Keratinocyte (primary cell): ENCODE measurements around the gene DIS3L2. TPM values are rescaled to one million over a fixed set of nuclear protein-coding genes. Genes with fewer than 3 reads are reported as not detected.

Source experiments
- DNase-seq: peaks from one replicate; pipeline ENCODE4 v3.0.0-alpha.2; 2011; ENCODE audit warnings: low read depth, missing footprints, low spot score
- FAIRE-seq: peaks from 2 replicates; lab custom pipeline; 2011; peaks lifted over from hg19 to GRCh38; lab: Jason Lieb, UNC
- H2AFZ ChIP-seq: 2 replicates; pipeline ENCODE4 v1.6.0; 2012; ENCODE audit warnings: low read length, control low read depth, inconsistent platforms; ENCODE audit not compliant: control insufficient read depth
- H3K27ac ChIP-seq: 2 replicates; pipeline ENCODE4 v1.5.1; 2011; ENCODE audit warnings: low read length; ENCODE audit not compliant: control insufficient read depth, insufficient read depth
- H3K27me3 ChIP-seq: 3 replicates; pipeline ENCODE4 v1.6.0; 2011; ENCODE audit warnings: low read length; ENCODE audit not compliant: control insufficient read depth, insufficient read depth; ENCODE audit errors: extremely low read depth
- H3K36me3 ChIP-seq, 2 experiments: 2 replicates in 1 of 2; 3 replicates in 1 of 2; pipeline ENCODE4 v1.5.1; 2011; ENCODE audit warnings: low read length in 2 of 2, mild to moderate bottlenecking in 1 of 2; ENCODE audit not compliant: control insufficient read depth in 2 of 2, insufficient read depth in 2 of 2; ENCODE audit errors: extremely low read depth in 1 of 2
- H3K4me1 ChIP-seq: 3 replicates; pipeline ENCODE4 v1.5.1; 2011; ENCODE audit warnings: low read length; ENCODE audit not compliant: control insufficient read depth, insufficient read depth; ENCODE audit errors: extremely low read depth
- H3K4me2 ChIP-seq: 3 replicates; pipeline ENCODE4 v1.6.0; 2011; ENCODE audit warnings: low read depth, low read length; ENCODE audit not compliant: control insufficient read depth, insufficient read depth; ENCODE audit errors: extremely low read depth
- H3K4me3 ChIP-seq, 3 experiments: fragments of 200-600 bp in 1 of 3; sonication (generic) in 1 of 3; 2 replicates in 2 of 3; 3 replicates in 1 of 3; pipeline ENCODE4 v1.5.1; 2011 to 2016; ENCODE audit warnings: low read length in 3 of 3, mild to moderate bottlenecking in 3 of 3, control low read depth in 2 of 3, inconsistent platforms in 1 of 3, low read depth in 1 of 3, mixed read lengths in 1 of 3, mixed run types in 1 of 3, moderate library complexity in 1 of 3; ENCODE audit not compliant: control insufficient read depth in 2 of 3, insufficient read depth in 2 of 3; ENCODE audit errors: extremely low read depth in 1 of 3
- H3K79me2 ChIP-seq: 2 replicates; pipeline ENCODE4 v1.6.0; 2012; ENCODE audit warnings: low read length; ENCODE audit not compliant: control insufficient read depth, insufficient read depth
- H3K9ac ChIP-seq: 3 replicates; pipeline ENCODE4 v1.6.0; 2011; ENCODE audit warnings: low read length; ENCODE audit not compliant: control insufficient read depth, insufficient read depth; ENCODE audit errors: extremely low read depth
- H3K9me1 ChIP-seq: 3 replicates; pipeline ENCODE4 v1.6.0; 2011; ENCODE audit warnings: low read length; ENCODE audit not compliant: control insufficient read depth, insufficient read depth; ENCODE audit errors: extremely low read depth
- H3K9me3 ChIP-seq: 2 replicates; pipeline ENCODE4 v1.5.1; 2012; ENCODE audit warnings: low read depth, low read length; ENCODE audit not compliant: control insufficient read depth
- H4K20me1 ChIP-seq: 3 replicates; pipeline ENCODE4 v1.6.0; 2011; ENCODE audit warnings: low read length; ENCODE audit not compliant: control insufficient read depth, insufficient read depth; ENCODE audit errors: extremely low read depth
- EZH2 ChIP-seq: IDR thresholded peaks from one replicate; pipeline ENCODE4 v1.6.1; 2012; ENCODE audit warnings: inconsistent platforms, mild to moderate bottlenecking, low read length, moderate library complexity
- dilution Hi-C: fragments of 300-500 bp; cut with MboI; formaldehyde crosslinking; loops from one replicate; pipeline ENCODE4 v1.7.0; 2020; ENCODE audit warnings: low sequenced_read_pairs; ENCODE audit not compliant: extremely low pct_ligation_motif_present
- polyA plus RNA-seq, 5 experiments: library from polyadenylated mRNA; depleted of rRNA in 3 of 5; stranded (reverse) in 3 of 5; stranded (forward) in 1 of 5; unstranded in 1 of 5; fragments of >200 nt; gene quantifications; 1 replicate in 1 of 5; 2 replicates in 3 of 5; 3 replicates in 1 of 5; pipeline versions ENCODE4 v1.2.1 to v1.2.3, GENCODE V29; 2011 to 2012; ENCODE audit warnings: missing spikeins in 2 of 5, low read depth in 1 of 5, low replicate concordance in 1 of 5
- TF ChIP-seq, protein P1 (sequence below), 3 experiments: IDR thresholded peaks in 1 of 3; conservative IDR thresholded peaks in 1 of 3; optimal IDR thresholded peaks in 1 of 3; 2 replicates in 2 of 3; 3 replicates in 1 of 3; pipeline versions ENCODE3 to v1.5.1; 2011; ENCODE audit warnings: low read length in 3 of 3, mild to moderate bottlenecking in 3 of 3, moderate library complexity in 2 of 3, control low read depth in 1 of 3, inconsistent platforms in 1 of 3; ENCODE audit not compliant: insufficient read depth in 2 of 3; ENCODE audit errors: extremely low read depth in 1 of 3

DIS3L2 gene
- polyA plus RNA-seq, 1 donor (not counting 4 experiments of a cell fraction or from before 2014, with no cell fraction given), result 8.6 TPM

DNA sequence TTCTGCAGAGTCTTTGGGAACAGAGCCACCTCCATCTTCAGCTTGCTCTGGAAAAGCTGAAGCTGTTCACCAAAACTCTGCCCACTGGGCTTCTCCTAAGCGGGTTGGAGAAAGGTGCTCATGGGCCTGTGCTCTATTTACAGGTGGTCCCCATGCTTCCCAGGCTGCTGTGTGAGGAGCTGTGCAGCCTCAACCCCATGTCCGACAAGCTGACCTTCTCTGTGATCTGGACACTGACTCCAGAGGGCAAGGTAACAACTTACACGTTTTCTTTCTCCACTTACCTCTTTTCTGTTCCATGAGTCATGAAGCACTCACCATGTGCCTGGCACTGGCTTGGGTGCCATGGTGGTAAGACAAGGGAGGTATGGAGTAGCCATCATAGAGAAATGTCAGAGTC, 287.6 kb downstream of the DIS3L2 start:
- no peak for FAIRE-seq
- Histone ChIP-seq H3K27me3 (no peaks in the 10 kb centered on the region), H3K4me1 (no peaks in the 10 kb centered on the region), H3K27ac (no peak overlapping the region), H2AFZ (no peak overlapping the region), H3K9ac (no peak overlapping the region), H3K36me3 (peaks cover 4 to 5% of the 10 kb centered on the region in 2 experiments), H3K9me3 (no peaks in the 10 kb centered on the region), H3K4me2 (no peak overlapping the region), H3K79me2 (no peaks in the 10 kb centered on the region), H4K20me1 (no peaks in the 10 kb centered on the region), H3K4me3 (no peak overlapping the region), H3K9me1 (no peaks in the 10 kb centered on the region)
- DNase-seq, result no peak
- TF ChIP-seq, protein P1, sequence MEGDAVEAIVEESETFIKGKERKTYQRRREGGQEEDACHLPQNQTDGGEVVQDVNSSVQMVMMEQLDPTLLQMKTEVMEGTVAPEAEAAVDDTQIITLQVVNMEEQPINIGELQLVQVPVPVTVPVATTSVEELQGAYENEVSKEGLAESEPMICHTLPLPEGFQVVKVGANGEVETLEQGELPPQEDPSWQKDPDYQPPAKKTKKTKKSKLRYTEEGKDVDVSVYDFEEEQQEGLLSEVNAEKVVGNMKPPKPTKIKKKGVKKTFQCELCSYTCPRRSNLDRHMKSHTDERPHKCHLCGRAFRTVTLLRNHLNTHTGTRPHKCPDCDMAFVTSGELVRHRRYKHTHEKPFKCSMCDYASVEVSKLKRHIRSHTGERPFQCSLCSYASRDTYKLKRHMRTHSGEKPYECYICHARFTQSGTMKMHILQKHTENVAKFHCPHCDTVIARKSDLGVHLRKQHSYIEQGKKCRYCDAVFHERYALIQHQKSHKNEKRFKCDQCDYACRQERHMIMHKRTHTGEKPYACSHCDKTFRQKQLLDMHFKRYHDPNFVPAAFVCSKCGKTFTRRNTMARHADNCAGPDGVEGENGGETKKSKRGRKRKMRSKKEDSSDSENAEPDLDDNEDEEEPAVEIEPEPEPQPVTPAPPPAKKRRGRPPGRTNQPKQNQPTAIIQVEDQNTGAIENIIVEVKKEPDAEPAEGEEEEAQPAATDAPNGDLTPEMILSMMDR (optimal IDR thresholded peaks at IDR 0.05 in 1 of 3, IDR thresholded peaks at IDR 0.05 in 1 of 3, conservative IDR thresholded peaks at IDR 0.05 in 1 of 3; ENCODE audit: extremely low read depth in 1 of 3, insufficient read depth in 2 of 3, low read length in 3 of 3), result no peak
- TF ChIP-seq EZH2, result no peak
- dilution Hi-C loops, result no loop called here

DNA sequence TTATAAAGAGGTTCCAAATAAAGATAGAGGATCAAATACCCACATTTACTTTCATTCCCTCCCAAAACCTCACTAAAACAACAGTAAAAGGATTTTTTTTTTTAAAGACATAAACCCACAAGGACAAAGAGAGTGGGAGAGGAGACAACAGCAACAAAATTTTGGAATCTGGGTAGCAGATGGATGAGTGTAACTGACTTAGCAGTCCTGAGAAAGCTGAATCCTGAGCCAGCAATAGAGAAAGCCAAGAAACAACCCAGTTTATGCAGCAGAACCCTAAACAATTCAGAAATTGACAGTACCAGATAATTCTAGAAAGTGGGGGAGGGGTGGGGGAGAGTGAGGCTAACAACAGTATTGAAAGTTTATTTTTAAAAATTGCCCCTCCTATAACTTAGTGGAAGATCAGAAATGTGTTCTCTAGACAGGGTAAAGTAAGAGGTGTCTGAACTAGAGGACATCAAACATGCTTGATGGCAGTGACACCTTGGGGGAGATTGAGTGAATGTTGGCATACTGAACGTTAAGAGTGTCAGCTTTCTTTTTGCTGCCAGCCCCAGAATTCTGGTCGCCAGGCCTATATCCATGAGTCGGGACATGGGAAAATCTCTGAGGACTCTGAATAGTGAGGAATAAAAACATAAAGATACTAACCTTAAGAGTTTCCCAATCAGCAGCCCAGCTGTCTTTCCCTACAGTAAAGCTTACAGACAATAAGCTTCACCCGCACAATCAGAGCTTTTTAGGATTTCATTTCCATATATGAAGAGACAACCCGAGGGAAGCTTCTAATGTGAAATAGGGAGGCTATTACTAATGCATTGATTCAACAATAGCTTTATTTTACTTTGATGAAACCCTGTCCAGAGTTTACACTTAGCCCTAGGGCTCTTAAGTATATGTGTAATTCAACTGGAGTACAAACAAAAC, 289.0 kb downstream of the DIS3L2 start:
- no peaks in the 10 kb centered on the region for H3K79me2 ChIP-seq
- dilution Hi-C loops, result no loop called here
- no peaks in the 10 kb centered on the region for H3K27me3 ChIP-seq
- H3K27ac ChIP-seq, result no peak overlapping the region
- H2AFZ ChIP-seq, result no peak overlapping the region
- H4K20me1 ChIP-seq, result no peaks in the 10 kb centered on the region
- no peak overlapping the region for H3K4me2 ChIP-seq
- no peak overlapping the region for H3K4me3 ChIP-seq
- no peaks in the 10 kb centered on the region for H3K4me1 ChIP-seq
- no peak overlapping the region for H3K9ac ChIP-seq
- no peaks in the 10 kb centered on the region for H3K9me3 ChIP-seq
- peaks cover 4 to 5% of the 10 kb centered on the region in 2 experiments for H3K36me3 ChIP-seq
- H3K9me1 ChIP-seq, result no peaks in the 10 kb centered on the region
- no peak for TF ChIP-seq EZH2
- TF ChIP-seq, protein P1 (optimal IDR thresholded peaks at IDR 0.05 in 1 of 3, IDR thresholded peaks at IDR 0.05 in 1 of 3, conservative IDR thresholded peaks at IDR 0.05 in 1 of 3; ENCODE audit: extremely low read depth in 1 of 3, insufficient read depth in 2 of 3, low read length in 3 of 3), result no peak
- DNase-seq (no peak), FAIRE-seq (no peak)
